Hepatocyte (in vitro differentiated cells): ENCODE measurements around the gene PKD1L1. TPM values are rescaled to one million over a fixed set of nuclear protein-coding genes. Genes with fewer than 3 reads are reported as not detected.

Source experiments
- DNase-seq: peaks from one replicate; pipeline ENCODE4 v3.0.0-alpha.2; 2016; ENCODE audit warnings: low spot score
- H2AFZ ChIP-seq: fragments of 200-600 bp; sonication (generic); 2 replicates; pipeline ENCODE4 v1.6.0; 2016; ENCODE audit warnings: antibody characterized with exemption, mild to moderate bottlenecking
- H3K27ac ChIP-seq: fragments of 200-600 bp; sonication (generic); 2 replicates; pipeline ENCODE4 v1.5.1; 2016; ENCODE audit warnings: mild to moderate bottlenecking
- H3K27me3 ChIP-seq: fragments of 200-600 bp; sonication (generic); 2 replicates; pipeline ENCODE4 v1.6.1; 2016
- H3K36me3 ChIP-seq: fragments of 200-600 bp; sonication (generic); replicated peaks from 2 replicates; pipeline ENCODE4 v1.5.1; 2016; ENCODE audit warnings: low read depth; ENCODE audit not compliant: insufficient read depth
- H3K4me1 ChIP-seq: fragments of 200-600 bp; sonication (generic); 2 replicates; pipeline ENCODE4 v1.5.1; 2016; ENCODE audit warnings: mild to moderate bottlenecking, moderate library complexity; ENCODE audit not compliant: insufficient read depth
- H3K4me2 ChIP-seq: fragments of 200-600 bp; sonication (generic); 2 replicates; pipeline ENCODE4 v1.6.0; 2016
- H3K4me3 ChIP-seq: fragments of 200-600 bp; sonication (generic); 2 replicates; pipeline ENCODE4 v1.5.1; 2016; ENCODE audit warnings: mild to moderate bottlenecking
- H3K79me2 ChIP-seq: fragments of 200-600 bp; sonication (generic); 2 replicates; pipeline ENCODE4 v1.6.0; 2017; ENCODE audit warnings: mild to moderate bottlenecking
- H3K9me2 ChIP-seq: fragments of 200-600 bp; sonication (generic); replicated peaks from 2 replicates; pipeline ENCODE4 v1.6.0; 2017; ENCODE audit warnings: mild to moderate bottlenecking; ENCODE audit not compliant: insufficient read depth
- H3K9me3 ChIP-seq: fragments of 200-600 bp; sonication (generic); 2 replicates; pipeline ENCODE4 v1.5.1; 2016; ENCODE audit warnings: low read depth, mild to moderate bottlenecking
- H4K20me1 ChIP-seq: fragments of 200-600 bp; sonication (generic); 2 replicates; pipeline ENCODE4 v1.6.0; 2016; ENCODE audit warnings: mild to moderate bottlenecking; ENCODE audit not compliant: insufficient read depth, poor library complexity, severe bottlenecking
- CTCF ChIP-seq: fragments of 200-600 bp; sonication (generic); IDR thresholded peaks from 2 replicates; pipeline ENCODE4 v1.5.1; 2016; ENCODE audit warnings: antibody characterized with exemption, mild to moderate bottlenecking; ENCODE audit not compliant: poor library complexity
- EZH2 ChIP-seq: fragments of 200-600 bp; sonication (generic); IDR thresholded peaks from 2 replicates; pipeline ENCODE4 v1.6.1; 2016; ENCODE audit warnings: antibody characterized with exemption, mild to moderate bottlenecking, borderline replicate concordance
- EZH2phosphoT487 ChIP-seq: fragments of 200-600 bp; sonication (generic); IDR thresholded peaks from one replicate; pipeline ENCODE4 v1.6.1; 2018; ENCODE audit warnings: antibody characterized with exemption, mild to moderate bottlenecking, low read depth, moderate library complexity; ENCODE audit not compliant: unreplicated experiment, severe bottlenecking
- WGBS: methylation state at CpG from one replicate; pipeline ENCODE4 v1.1.6; 2016; ENCODE audit warnings: low lambda C conversion rate; ENCODE audit errors: missing lambda C conversion rate; 5-methylcytosine and 5-hydroxymethylcytosine counted together
- polyA plus RNA-seq: library from polyadenylated mRNA; unstranded; fragments of >200 nt; fragmentation: Nextera tagmentation; extraction: Ambion mirVana; gene quantifications from 2 replicates; pipeline ENCODE4 v1.2.1, GENCODE V29; 2016
- total RNA-seq: library from RNA; depleted of rRNA; stranded (reverse); fragments of >200 nt; gene quantifications from 2 replicates; pipeline ENCODE4 v1.2.3, GENCODE V29; 2014

Gene PKD1L1
- total and polyA plus RNA-seq, 2 experiments from 2014 or later: 0.07 TPM

GRCh38 chr7:47788083-47788482 lies 160.2 kb downstream of the PKD1L1 start:
- H3K9me2 ChIP-seq: no peaks in the 10 kb centered on the region
- no peaks in the 10 kb centered on the region for H4K20me1 ChIP-seq
- TF ChIP-seq EZH2: no peak
- no peak for TF ChIP-seq CTCF
- TF ChIP-seq EZH2phosphoT487: no peak
- H3K79me2 ChIP-seq: no peaks in the 10 kb centered on the region
- peaks cover 43% of the 10 kb centered on the region for H3K4me1 ChIP-seq
- H3K27me3 ChIP-seq: no peaks in the 10 kb centered on the region
- no peak overlapping the region for H3K4me3 ChIP-seq
- no peak for DNase-seq
- H3K27ac ChIP-seq: no peak overlapping the region
- H2AFZ ChIP-seq: no peak overlapping the region
- no peaks in the 10 kb centered on the region for H3K36me3 ChIP-seq
- no peak overlapping the region for H3K4me2 ChIP-seq
- no peaks in the 10 kb centered on the region for H3K9me3 ChIP-seq
- 99% methylated on average over 4 of the region's 4 CpGs for WGBS

- H3K27ac ChIP-seq: peak overlapping the region; percentile 90
- no peak overlapping the region for H3K4me2 ChIP-seq
Measured at GRCh38 chr7:47787249-47788069, 160.8 kb downstream of the PKD1L1 start.

GRCh38 chr7:47786557-47787248 lies 161.6 kb downstream of the PKD1L1 start:
- DNase-seq: peak; percentile 89
- TF ChIP-seq EZH2phosphoT487 (no peak), CTCF (no peak), EZH2 (no peak)
- Histone ChIP-seq H3K27me3 (no peaks in the 10 kb centered on the region), H3K4me2 (no peak overlapping the region), H2AFZ (no peak overlapping the region), H3K9me2 (no peaks in the 10 kb centered on the region), H3K36me3 (no peaks in the 10 kb centered on the region), H3K9me3 (no peaks in the 10 kb centered on the region), H3K27ac (peak overlapping the region; percentile 90), H4K20me1 (no peaks in the 10 kb centered on the region), H3K4me3 (no peak overlapping the region), H3K4me1 (peaks cover 44% of the 10 kb centered on the region), H3K79me2 (no peaks in the 10 kb centered on the region)
- WGBS: 22% methylated on average over 11 of the region's 11 CpGs

More at GRCh38 chr7:47787249-47788069, 160.8 kb downstream of the PKD1L1 start:
- no peaks in the 10 kb centered on the region for H3K27me3 ChIP-seq
- no peak overlapping the region for H3K4me3 ChIP-seq
- no peaks in the 10 kb centered on the region for H3K9me3 ChIP-seq
- H3K9me2 ChIP-seq: no peaks in the 10 kb centered on the region
- H2AFZ ChIP-seq: no peak overlapping the region
- TF ChIP-seq CTCF: no peak
- no peak for TF ChIP-seq EZH2phosphoT487
- no peak for TF ChIP-seq EZH2
- DNase-seq: no peak
- peaks cover 44% of the 10 kb centered on the region for H3K4me1 ChIP-seq
- H4K20me1 ChIP-seq: no peaks in the 10 kb centered on the region
- H3K36me3 ChIP-seq: no peaks in the 10 kb centered on the region
- no peaks in the 10 kb centered on the region for H3K79me2 ChIP-seq
- WGBS: 83% methylated on average over 9 of the region's 9 CpGs
